Measurements from ENCODE around the gene POU6F2. TPM values are rescaled to one million over a fixed set of nuclear protein-coding genes. Genes with fewer than 3 reads are reported as not detected.

POU6F2 gene
- total RNA-seq, 6 donors from 2014 or later: under 0.01 to 1.4 (median 0.24) TPM; not detected in 2

DNA sequence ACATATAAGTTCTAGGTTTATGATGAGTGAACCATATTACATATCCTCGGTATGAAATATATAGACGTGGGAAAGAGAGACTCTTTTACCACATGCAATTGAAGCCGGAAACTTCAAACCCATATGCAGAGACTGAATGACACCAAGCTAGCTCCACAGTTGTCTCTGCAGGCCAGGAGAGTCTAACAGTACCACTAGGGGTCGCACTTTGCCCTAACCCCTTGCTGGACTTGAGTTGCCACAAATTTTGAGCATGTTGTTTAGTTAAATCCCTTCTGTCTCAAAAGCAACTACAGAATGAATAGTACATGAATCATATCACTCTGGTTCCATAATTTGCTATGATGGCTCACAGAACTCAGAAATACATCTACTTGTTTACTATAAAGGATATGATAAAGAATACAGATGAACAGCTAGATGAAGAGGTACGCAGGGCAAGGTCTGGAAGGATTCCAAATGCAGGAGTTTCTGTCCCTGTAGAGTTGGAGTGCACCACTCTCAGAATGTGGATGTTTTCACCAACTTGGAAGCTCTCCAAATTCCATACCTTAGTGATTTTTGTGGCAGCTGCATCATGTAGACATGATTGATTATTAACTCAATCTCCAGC, 476.1 kb downstream of the POU6F2 start:
- WGBS, 2 donors: 36 to 38% methylated on average over 5 of the region's 5 CpGs
- TF ChIP-seq, protein P1, sequence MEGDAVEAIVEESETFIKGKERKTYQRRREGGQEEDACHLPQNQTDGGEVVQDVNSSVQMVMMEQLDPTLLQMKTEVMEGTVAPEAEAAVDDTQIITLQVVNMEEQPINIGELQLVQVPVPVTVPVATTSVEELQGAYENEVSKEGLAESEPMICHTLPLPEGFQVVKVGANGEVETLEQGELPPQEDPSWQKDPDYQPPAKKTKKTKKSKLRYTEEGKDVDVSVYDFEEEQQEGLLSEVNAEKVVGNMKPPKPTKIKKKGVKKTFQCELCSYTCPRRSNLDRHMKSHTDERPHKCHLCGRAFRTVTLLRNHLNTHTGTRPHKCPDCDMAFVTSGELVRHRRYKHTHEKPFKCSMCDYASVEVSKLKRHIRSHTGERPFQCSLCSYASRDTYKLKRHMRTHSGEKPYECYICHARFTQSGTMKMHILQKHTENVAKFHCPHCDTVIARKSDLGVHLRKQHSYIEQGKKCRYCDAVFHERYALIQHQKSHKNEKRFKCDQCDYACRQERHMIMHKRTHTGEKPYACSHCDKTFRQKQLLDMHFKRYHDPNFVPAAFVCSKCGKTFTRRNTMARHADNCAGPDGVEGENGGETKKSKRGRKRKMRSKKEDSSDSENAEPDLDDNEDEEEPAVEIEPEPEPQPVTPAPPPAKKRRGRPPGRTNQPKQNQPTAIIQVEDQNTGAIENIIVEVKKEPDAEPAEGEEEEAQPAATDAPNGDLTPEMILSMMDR (IDR thresholded peaks at IDR 0.05): peak in 5 of 6 experiments; percentile 37 to 60 (median 42)
- no peak for TF ChIP-seq POLR2A (IDR thresholded peaks at IDR 0.05)
- DNase-seq (peak in 1 of 2 donors; percentile 50), ATAC-seq (ENCODE audit: low FRiP score in 2 of 2) (peak in 1 of 2 donors; percentile 15)
- Histone ChIP-seq H3K4me3 (no peak overlapping the region), H3K27me3 (no peaks in the 10 kb centered on the region), H3K27ac (no peak overlapping the region), H3K4me1 (no peaks in the 10 kb centered on the region), H3K9me3 (no peaks in the 10 kb centered on the region), H3K36me3 (no peaks in the 10 kb centered on the region)

- H3K4me3 ChIP-seq: peak overlapping the region in 3 of 4 donors; percentile 17 to 33 (median 27)
- no peak overlapping the region for H3K27ac ChIP-seq
- 53 to 54% methylated on average over 15 of the region's 15 CpGs for WGBS, 2 donors
- no peaks in the 10 kb centered on the region for H3K9me3 ChIP-seq
- ATAC-seq (ENCODE audit: low FRiP score in 2 of 2): no peak
- H3K27me3 ChIP-seq: no peaks in the 10 kb centered on the region
- no peak for DNase-seq
- no peaks in the 10 kb centered on the region for H3K4me1 ChIP-seq
- no peak for TF ChIP-seq EP300 (IDR thresholded peaks at IDR 0.05)
- no peak for TF ChIP-seq POLR2A (IDR thresholded peaks at IDR 0.05)
- TF ChIP-seq, protein P1 (IDR thresholded peaks at IDR 0.05): no peak
- no peak for TF ChIP-seq POLR2AphosphoS5 (IDR thresholded peaks at IDR 0.05)
- no peaks in the 10 kb centered on the region for H3K36me3 ChIP-seq
These were observed 480.5 kb downstream of the POU6F2 start for GRCh38 chr7:39458061-39458745.

- WGBS, 2 donors: 67 to 81% methylated on average over 6 of the region's 6 CpGs
These were observed 481.9 kb downstream of the POU6F2 start for GRCh38 chr7:39459636-39460035.

GRCh38 chr7:39460486-39460885, 482.8 kb downstream of the POU6F2 start:
- Histone ChIP-seq H3K27me3 (no peaks in the 10 kb centered on the region), H3K27ac (no peak overlapping the region), H3K4me3 (no peak overlapping the region), H3K9me3 (no peaks in the 10 kb centered on the region), H3K36me3 (no peaks in the 10 kb centered on the region), H3K4me1 (no peaks in the 10 kb centered on the region)
- WGBS, 2 donors: 90 to 95% methylated on average over 20 of the region's 20 CpGs
- ATAC-seq (ENCODE audit: low FRiP score in 2 of 2): no peak
- peak in 1 of 2 donors; percentile 34 for DNase-seq
- TF ChIP-seq POLR2AphosphoS5 (IDR thresholded peaks at IDR 0.05): no peak
- no peak for TF ChIP-seq POLR2A (IDR thresholded peaks at IDR 0.05)
- TF ChIP-seq EP300 (IDR thresholded peaks at IDR 0.05): no peak
- TF ChIP-seq, protein P1 (IDR thresholded peaks at IDR 0.05): no peak

More at GRCh38 chr7:39459636-39460035, 481.9 kb downstream of the POU6F2 start:
- H3K4me1 ChIP-seq: no peaks in the 10 kb centered on the region
- ATAC-seq (ENCODE audit: low FRiP score in 2 of 2) (no peak), DNase-seq (no peak)
- H3K27ac ChIP-seq: no peak overlapping the region
- H3K9me3 ChIP-seq: no peaks in the 10 kb centered on the region
- no peaks in the 10 kb centered on the region for H3K36me3 ChIP-seq
- H3K4me3 ChIP-seq: no peak overlapping the region
- TF ChIP-seq EP300 (IDR thresholded peaks at IDR 0.05) (no peak), POLR2AphosphoS5 (IDR thresholded peaks at IDR 0.05) (no peak), POLR2A (IDR thresholded peaks at IDR 0.05) (no peak)
- TF ChIP-seq, protein P1 (IDR thresholded peaks at IDR 0.05): no peak
- H3K27me3 ChIP-seq: no peaks in the 10 kb centered on the region

All from upper lobe of left lung (tissue), 6 donors.